ENCODE data around the gene GPX1.

GPX1 gene

GRCh38 chr3:49385617-49386016 is 27.5 kb upstream of the GPX1 start:
- Histone ChIP-seq H3K9me3 (ENCODE audit: severe bottlenecking) (no peaks in the 10 kb centered on the region), H3K27me3 (ENCODE audit: insufficient read depth, low read depth, severe bottlenecking) (no peaks in the 10 kb centered on the region), H3K36me3 (peaks cover 21% of the 10 kb centered on the region), H3K27ac (no peak overlapping the region), H3K4me3 (ENCODE audit: low read depth, low read length) (no peak overlapping the region)
- DNase-seq = no peak
- TF ChIP-seq, protein P1, sequence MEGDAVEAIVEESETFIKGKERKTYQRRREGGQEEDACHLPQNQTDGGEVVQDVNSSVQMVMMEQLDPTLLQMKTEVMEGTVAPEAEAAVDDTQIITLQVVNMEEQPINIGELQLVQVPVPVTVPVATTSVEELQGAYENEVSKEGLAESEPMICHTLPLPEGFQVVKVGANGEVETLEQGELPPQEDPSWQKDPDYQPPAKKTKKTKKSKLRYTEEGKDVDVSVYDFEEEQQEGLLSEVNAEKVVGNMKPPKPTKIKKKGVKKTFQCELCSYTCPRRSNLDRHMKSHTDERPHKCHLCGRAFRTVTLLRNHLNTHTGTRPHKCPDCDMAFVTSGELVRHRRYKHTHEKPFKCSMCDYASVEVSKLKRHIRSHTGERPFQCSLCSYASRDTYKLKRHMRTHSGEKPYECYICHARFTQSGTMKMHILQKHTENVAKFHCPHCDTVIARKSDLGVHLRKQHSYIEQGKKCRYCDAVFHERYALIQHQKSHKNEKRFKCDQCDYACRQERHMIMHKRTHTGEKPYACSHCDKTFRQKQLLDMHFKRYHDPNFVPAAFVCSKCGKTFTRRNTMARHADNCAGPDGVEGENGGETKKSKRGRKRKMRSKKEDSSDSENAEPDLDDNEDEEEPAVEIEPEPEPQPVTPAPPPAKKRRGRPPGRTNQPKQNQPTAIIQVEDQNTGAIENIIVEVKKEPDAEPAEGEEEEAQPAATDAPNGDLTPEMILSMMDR (IDR thresholded peaks at IDR 0.05; ENCODE audit: low read depth, low read length) = no peak

DNA sequence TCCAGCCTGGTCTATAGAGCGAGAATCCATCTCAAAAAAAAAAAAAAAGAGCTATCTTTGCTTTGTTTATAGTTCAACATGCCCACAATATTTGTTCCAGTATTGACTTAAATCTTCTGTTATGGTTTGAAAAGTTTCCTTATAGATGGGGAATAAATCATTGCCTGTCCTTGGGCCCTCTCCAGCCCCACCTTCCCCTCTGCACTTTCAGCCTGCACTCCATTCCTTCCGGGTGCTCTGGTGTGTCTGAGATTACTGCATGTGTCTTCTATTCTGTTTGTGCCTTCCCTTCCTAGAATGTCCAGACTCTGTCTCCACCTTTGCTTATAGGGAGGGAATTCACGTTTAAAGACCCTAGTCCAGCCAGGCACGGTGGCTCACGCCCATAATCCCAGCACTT is 25.2 kb upstream of the GPX1 start:
- Histone ChIP-seq H3K27ac (no peak overlapping the region), H3K4me3 (ENCODE audit: low read depth, low read length) (no peak overlapping the region), H3K27me3 (ENCODE audit: insufficient read depth, low read depth, severe bottlenecking) (no peaks in the 10 kb centered on the region), H3K9me3 (ENCODE audit: severe bottlenecking) (no peaks in the 10 kb centered on the region), H3K36me3 (peaks cover 9% of the 10 kb centered on the region)
- TF ChIP-seq, protein P1 (IDR thresholded peaks at IDR 0.05; ENCODE audit: low read depth, low read length) = no peak
- DNase-seq = no peak

DNA sequence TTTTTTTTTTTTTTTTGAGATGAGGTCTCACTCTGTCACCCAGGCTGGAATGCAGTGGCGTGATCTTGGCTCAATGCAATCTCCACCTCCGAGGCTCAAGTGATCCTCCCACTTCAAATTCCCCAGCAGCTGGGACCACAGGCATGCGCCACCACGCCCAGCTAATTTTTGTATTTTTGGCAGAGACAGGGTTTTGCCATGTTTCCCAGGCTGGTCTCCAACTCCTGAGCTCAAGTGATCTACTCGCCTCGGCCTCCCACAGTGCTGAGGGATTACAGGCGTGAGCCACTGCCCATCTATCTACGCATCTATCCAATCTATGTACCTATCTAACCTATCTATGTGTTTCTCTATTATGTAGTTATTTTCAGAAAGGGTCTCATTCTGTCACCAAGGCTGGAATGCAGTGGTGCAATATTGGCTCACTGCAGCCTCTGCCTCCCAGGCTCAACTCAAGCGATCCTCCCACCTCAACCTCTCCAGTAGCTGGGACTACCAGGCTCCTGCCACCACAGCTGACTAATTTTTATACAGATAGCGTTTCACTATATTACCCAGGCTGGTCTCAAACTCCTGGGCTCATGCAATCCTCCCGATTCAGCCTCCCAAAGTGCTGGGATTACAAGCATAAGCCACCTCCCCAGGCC is 20.2 kb upstream of the GPX1 start:
- TF ChIP-seq, protein P1 (IDR thresholded peaks at IDR 0.05; ENCODE audit: low read depth, low read length) = no peak
- Histone ChIP-seq H3K27ac (no peak overlapping the region), H3K9me3 (ENCODE audit: severe bottlenecking) (no peaks in the 10 kb centered on the region), H3K36me3 (peaks cover 29% of the 10 kb centered on the region), H3K4me3 (ENCODE audit: low read depth, low read length) (no peak overlapping the region), H3K27me3 (ENCODE audit: insufficient read depth, low read depth, severe bottlenecking) (no peaks in the 10 kb centered on the region)
- DNase-seq = no peak

GRCh38 chr3:49377483-49377882 is 19.3 kb upstream of the GPX1 start:
- TF ChIP-seq, protein P1 (IDR thresholded peaks at IDR 0.05; ENCODE audit: low read depth, low read length) = no peak
- Histone ChIP-seq H3K4me3 (ENCODE audit: low read depth, low read length) (no peak overlapping the region), H3K27me3 (ENCODE audit: insufficient read depth, low read depth, severe bottlenecking) (no peaks in the 10 kb centered on the region), H3K36me3 (peaks cover 37% of the 10 kb centered on the region), H3K9me3 (ENCODE audit: severe bottlenecking) (no peaks in the 10 kb centered on the region), H3K27ac (no peak overlapping the region)
- DNase-seq = no peak

- no peak for DNase-seq
- H3K4me3 ChIP-seq (ENCODE audit: low read depth, low read length) = no peak overlapping the region
- H3K36me3 ChIP-seq = peaks cover 87% of the 10 kb centered on the region
- no peaks in the 10 kb centered on the region for H3K27me3 ChIP-seq (ENCODE audit: insufficient read depth, low read depth, severe bottlenecking)
- no peak overlapping the region for H3K27ac ChIP-seq
- H3K9me3 ChIP-seq (ENCODE audit: severe bottlenecking) = no peaks in the 10 kb centered on the region
- TF ChIP-seq, protein P1 (IDR thresholded peaks at IDR 0.05; ENCODE audit: low read depth, low read length) = no peak
Observed at GRCh38 chr3:49371946-49372345, 13.8 kb upstream of the GPX1 start.
